SK-N-SH (cell line): Measurements from ENCODE around the gene AEBP2.
"Not testable (repeated sequence)": the region's sequence is repeated elsewhere in the genome, so short reads cannot be mapped to it uniquely, and the experiment has no call there.

ENCODE experiments used
- CHD2 ChIP-seq: fragments of 150-350 bp; IDR thresholded peaks from 2 replicates; pipeline ENCODE4 v1.6.1; 2018; ENCODE audit warnings: low read length; ENCODE audit not compliant: partially characterized antibody
- CTCF ChIP-seq: fragments of 200-600 bp; sonication (generic); IDR thresholded peaks from 2 replicates; pipeline ENCODE4 v1.6.1; 2017; ENCODE audit warnings: antibody characterized with exemption, mild to moderate bottlenecking, moderate library complexity
- EZH2phosphoT487 ChIP-seq: fragments of 200-600 bp; sonication (generic); IDR thresholded peaks from 2 replicates; pipeline ENCODE4 v1.6.1; 2017; ENCODE audit warnings: low read depth, mixed run types, mild to moderate bottlenecking, antibody characterized with exemption, moderate library complexity, borderline replicate concordance
- GABPA ChIP-seq: IDR thresholded peaks from 2 replicates; pipeline ENCODE4 v1.4.0; 2012; ENCODE audit warnings: low read depth, mild to moderate bottlenecking
- PBX3 ChIP-seq: IDR thresholded peaks from 2 replicates; pipeline ENCODE4; 2012
- SIN3A ChIP-seq: IDR thresholded peaks from 2 replicates; pipeline ENCODE4 v1.6.1; 2012; ENCODE audit warnings: low read depth, mild to moderate bottlenecking, low read length, moderate library complexity, borderline replicate concordance
- TAF1 ChIP-seq: IDR thresholded peaks from 2 replicates; pipeline ENCODE4 v1.6.1; 2012; ENCODE audit warnings: low read depth, mild to moderate bottlenecking, low read length, moderate library complexity, borderline replicate concordance
- USF2 ChIP-seq: fragments of 150-350 bp; IDR thresholded peaks from 2 replicates; pipeline ENCODE4 v1.6.1; 2017; ENCODE audit warnings: antibody characterized with exemption, low read length, low read depth, borderline replicate concordance

GRCh38 chr12:19552441-19553097 lies 113.3 kb downstream of the AEBP2 start:
- TF ChIP-seq CTCF, GABPA, EZH2phosphoT487, SIN3A, CHD2, TAF1, USF2, PBX3: not testable (repeated sequence)
